ENCODE results near the gene BRICD5.

Gene BRICD5

GRCh38 chr16:2180962-2181923 is 29.4 kb downstream of the BRICD5 start:
- no peak for DNase-seq (ENCODE audit: low read depth)

GRCh38 chr16:2180461-2180860 is 30.2 kb downstream of the BRICD5 start:
- no peak for DNase-seq (ENCODE audit: low read depth)

- DNase-seq (ENCODE audit: low read depth): no peak
Measured at GRCh38 chr16:2179576-2179975, 31.1 kb downstream of the BRICD5 start.

GRCh38 chr16:2179107-2179501 is 31.6 kb downstream of the BRICD5 start:
- DNase-seq (ENCODE audit: low read depth): no peak

- peak; percentile 47 for DNase-seq (ENCODE audit: low read depth)
Measured at GRCh38 chr16:2178321-2179106, 32.1 kb downstream of the BRICD5 start.

GRCh38 chr16:2177561-2177960 is 33.1 kb downstream of the BRICD5 start:
- DNase-seq (ENCODE audit: low read depth): no peak

GRCh38 chr16:2177101-2177500 is 33.6 kb downstream of the BRICD5 start:
- no peak for DNase-seq (ENCODE audit: low read depth)

GRCh38 chr16:2176047-2176446 is 34.6 kb downstream of the BRICD5 start:
- no peak for DNase-seq (ENCODE audit: low read depth)

- DNase-seq (ENCODE audit: low read depth): no peak
Measured at GRCh38 chr16:2175454-2175853, 35.2 kb downstream of the BRICD5 start.

- DNase-seq (ENCODE audit: low read depth): no peak
Measured at GRCh38 chr16:2174396-2175131, 36.1 kb downstream of the BRICD5 start.

GRCh38 chr16:2173916-2174315 is 36.7 kb downstream of the BRICD5 start:
- no peak for DNase-seq (ENCODE audit: low read depth)

GRCh38 chr16:2173366-2173765 is 37.3 kb downstream of the BRICD5 start:
- DNase-seq (ENCODE audit: low read depth): no peak

- no peak for DNase-seq (ENCODE audit: low read depth)
Measured at GRCh38 chr16:2172688-2173335, 37.9 kb downstream of the BRICD5 start.

- DNase-seq (ENCODE audit: low read depth): no peak
Measured at GRCh38 chr16:2171601-2172178, 39.0 kb downstream of the BRICD5 start.

- no peak for DNase-seq (ENCODE audit: low read depth)
Measured at GRCh38 chr16:2170587-2171435, 39.9 kb downstream of the BRICD5 start.

- DNase-seq (ENCODE audit: low read depth): no peak
Measured at GRCh38 chr16:2170080-2170479, 40.6 kb downstream of the BRICD5 start.

- no peak for DNase-seq (ENCODE audit: low read depth)
Measured at GRCh38 chr16:2167068-2167638, 43.5 kb downstream of the BRICD5 start.

GRCh38 chr16:2166263-2167067 is 44.2 kb downstream of the BRICD5 start:
- DNase-seq (ENCODE audit: low read depth): no peak

GRCh38 chr16:2165861-2166260 is 44.8 kb downstream of the BRICD5 start:
- DNase-seq (ENCODE audit: low read depth): no peak

Measured in activated T-cell treated with anti-CD3 and anti-CD28 coated beads for 48 hours (primary cell).